HEK293 (cell line): Measurements from ENCODE around the gene ANGPTL2.

Experiments
- CTCF ChIA-PET: fragments of 350-600 bp; formaldehyde crosslinking; extraction: SDS; loops from one replicate; lab custom pipeline; 2021; ENCODE audit warnings: antibody characterized with exemption; lab: Yijun Ruan, JAX
- POLR2A ChIA-PET: fragments of 300-600 bp; formaldehyde crosslinking; extraction: SDS; loops from one replicate; lab custom pipeline; 2020; ENCODE audit warnings: antibody characterized with exemption, inconsistent platforms; lab: Yijun Ruan, JAX
- H3K27ac ChIP-seq: fragments of 200-500 bp; sonication (Bioruptor generic); 2 replicates; pipeline ENCODE4 v1.5.1; 2014; ENCODE audit warnings: low read depth, low read length, control low read depth, inconsistent platforms; ENCODE audit errors: extremely low read depth
- H3K36me3 ChIP-seq, 2 experiments: fragments of 200-500 bp in 1 of 2; sonication (Bioruptor generic) in 1 of 2; 1 replicate in 1 of 2; 2 replicates in 1 of 2; pipeline ENCODE4 v1.5.1; 2014 to 2017; ENCODE audit warnings: inconsistent platforms in 2 of 2, low read length in 2 of 2; ENCODE audit not compliant: control insufficient read depth in 2 of 2, insufficient read depth in 1 of 2
- H3K4me1 ChIP-seq: fragments of 200-500 bp; sonication (Bioruptor generic); 2 replicates; pipeline ENCODE4 v1.5.1; 2014; ENCODE audit warnings: mild to moderate bottlenecking, low read length, inconsistent platforms; ENCODE audit not compliant: control insufficient read depth, insufficient read depth
- H3K4me3 ChIP-seq: 2 replicates; pipeline ENCODE4 v1.5.1; 2011; ENCODE audit warnings: low read depth, mild to moderate bottlenecking, control low read depth, low read length, moderate library complexity
- H3K9me3 ChIP-seq: fragments of 200-500 bp; sonication (Bioruptor generic); 2 replicates; pipeline ENCODE4 v1.5.1; 2014; ENCODE audit warnings: low read depth, low read length, inconsistent platforms; ENCODE audit not compliant: control insufficient read depth, insufficient read depth
- AEBP2 ChIP-seq: fragments of 450-650 bp; formaldehyde crosslinking; IDR thresholded peaks from 2 replicates; pipeline ENCODE4 v1.5.1; 2016; ENCODE audit warnings: missing biosample characterization, missing genetic modification characterization, borderline replicate concordance
- BCL11A ChIP-seq: fragments of 450-650 bp; formaldehyde crosslinking; IDR thresholded peaks from 2 replicates; pipeline ENCODE4 v1.5.1; 2016; ENCODE audit warnings: low read depth, missing biosample characterization, missing genetic modification characterization
- ELK4 ChIP-seq: IDR thresholded peaks from 2 replicates; pipeline ENCODE4 v1.6.1; 2011; ENCODE audit warnings: mild to moderate bottlenecking, low read depth, low read length, borderline replicate concordance
- SCRT2 ChIP-seq: fragments of 450-650 bp; formaldehyde crosslinking; IDR thresholded peaks from 2 replicates; pipeline ENCODE4 v1.5.1; 2016; ENCODE audit warnings: missing biosample characterization, missing genetic modification characterization
- ZBTB48 ChIP-seq: fragments of 450-650 bp; formaldehyde crosslinking; IDR thresholded peaks from 2 replicates; pipeline ENCODE4 v1.5.1; 2016; ENCODE audit warnings: missing biosample characterization, missing genetic modification characterization
- ZIC2 ChIP-seq: fragments of 450-650 bp; formaldehyde crosslinking; IDR thresholded peaks from 2 replicates; pipeline ENCODE4 v1.5.1; 2016; ENCODE audit warnings: missing biosample characterization, missing genetic modification characterization
- ZNF211 ChIP-seq: fragments of 450-650 bp; formaldehyde crosslinking; IDR thresholded peaks from 2 replicates; pipeline ENCODE4 v1.5.1; 2016; ENCODE audit warnings: low read depth, missing biosample characterization, missing genetic modification characterization
- ZNF423 ChIP-seq: fragments of 450-650 bp; formaldehyde crosslinking; IDR thresholded peaks from 2 replicates; pipeline ENCODE4 v1.5.1; 2016; ENCODE audit warnings: missing biosample characterization, missing genetic modification characterization
- ZNF433 ChIP-seq: fragments of 450-650 bp; formaldehyde crosslinking; IDR thresholded peaks from 2 replicates; pipeline ENCODE4 v1.5.1; 2016; ENCODE audit warnings: missing biosample characterization, missing genetic modification characterization, low read depth
- ZNF639 ChIP-seq: fragments of 450-650 bp; formaldehyde crosslinking; IDR thresholded peaks from 2 replicates; pipeline ENCODE4 v1.5.1; 2016; ENCODE audit warnings: missing biosample characterization, missing genetic modification characterization
- ZNF747 ChIP-seq: fragments of 450-650 bp; formaldehyde crosslinking; IDR thresholded peaks from 2 replicates; pipeline ENCODE4 v1.5.1; 2016; ENCODE audit warnings: missing biosample characterization, missing genetic modification characterization
- ZNF768 ChIP-seq: fragments of 450-650 bp; formaldehyde crosslinking; IDR thresholded peaks from 2 replicates; pipeline ENCODE4 v1.5.1; 2018; ENCODE audit warnings: missing biosample characterization, mild to moderate bottlenecking, missing genetic modification characterization
- ZSCAN5A ChIP-seq: fragments of 450-650 bp; formaldehyde crosslinking; IDR thresholded peaks from 2 replicates; pipeline ENCODE4 v1.5.1; 2016; ENCODE audit warnings: missing biosample characterization, missing genetic modification characterization

The ANGPTL2 gene

GRCh38 chr9:127058011-127058644 is 64.3 kb downstream of the ANGPTL2 start:
- no peaks in the 10 kb centered on the region for H3K4me1 ChIP-seq
- TF ChIP-seq SCRT2 (tag by site-specific recombination) = no peak
- no peak for TF ChIP-seq BCL11A (tag by site-specific recombination)
- no peaks in the 10 kb centered on the region for H3K9me3 ChIP-seq
- CTCF ChIA-PET = no interaction called here
- POLR2A ChIA-PET = interaction anchor here (0.6 kb wide), 1 partner anchor 279 kb away, joined by 3 read pairs; no protein-coding TSS in a partner anchor
- no peaks in the 10 kb centered on the region for H3K36me3 ChIP-seq
- no peak overlapping the region for H3K27ac ChIP-seq
- H3K4me3 ChIP-seq = no peak overlapping the region

GRCh38 chr9:127056446-127056845 is 66.0 kb downstream of the ANGPTL2 start:
- H3K9me3 ChIP-seq = no peaks in the 10 kb centered on the region
- no peak overlapping the region for H3K27ac ChIP-seq
- CTCF ChIA-PET = no interaction called here
- POLR2A ChIA-PET = no interaction called here
- TF ChIP-seq ZNF639 (tag by site-specific recombination) (no peak), ELK4 (no peak), ZSCAN5A (no peak), ZIC2 (tag by site-specific recombination) (no peak), ZNF768 (tag by site-specific recombination) (no peak), ZNF423 (tag by site-specific recombination) (no peak), ZNF747 (tag by site-specific recombination) (no peak)
- H3K4me1 ChIP-seq = no peaks in the 10 kb centered on the region
- H3K4me3 ChIP-seq = no peak overlapping the region
- no peaks in the 10 kb centered on the region for H3K36me3 ChIP-seq

GRCh38 chr9:127055745-127056402 is 66.6 kb downstream of the ANGPTL2 start:
- POLR2A ChIA-PET = no interaction called here
- CTCF ChIA-PET = interaction anchor here (0.7 kb wide), 1 partner anchor 1384 kb away, joined by 3 read pairs; no protein-coding TSS in a partner anchor

More at GRCh38 chr9:127055745-127056402, 66.6 kb downstream of the ANGPTL2 start:
- Histone ChIP-seq H3K4me3 (no peak overlapping the region), H3K27ac (no peak overlapping the region), H3K9me3 (no peaks in the 10 kb centered on the region), H3K4me1 (no peaks in the 10 kb centered on the region), H3K36me3 (no peaks in the 10 kb centered on the region)
- TF ChIP-seq ZBTB48 (tag by site-specific recombination) = no peak
- no peak for TF ChIP-seq ZNF211 (tag by site-specific recombination)
- TF ChIP-seq AEBP2 (tag by site-specific recombination) = no peak
- TF ChIP-seq ZNF433 (tag by site-specific recombination) = no peak
